Esophagus muscularis mucosa (tissue), 4 donors: ENCODE measurements around the gene SLC40A1. TPM values are rescaled to one million over a fixed set of nuclear protein-coding genes. Genes with fewer than 3 reads are reported as not detected.
A peak's percentile ranks its signal among the peaks of the same experiment; 100 is the strongest.

Experiments used
- DNase-seq: peaks from one replicate; pipeline ENCODE4 v3.0.0-alpha.2; 2017; ENCODE audit errors: extremely low spot score
- H3K27ac ChIP-seq, 4 donors: fragments of 200-600 bp; sonication (generic); replicated peaks in 1 of 4; 1 replicate in 3 of 4; 2 replicates in 1 of 4; pipeline ENCODE4 v1.5.1; 2016 to 2019; ENCODE audit warnings: mild to moderate bottlenecking in 1 of 4
- H3K27me3 ChIP-seq, 4 donors: fragments of 200-600 bp; sonication (generic); one replicate each; pipeline versions ENCODE4 v1.5.1 to v1.6.0; 2016 to 2019
- H3K36me3 ChIP-seq, 4 donors: fragments of 200-600 bp; sonication (generic); one replicate each; pipeline ENCODE4 v1.5.1; 2016 to 2019
- H3K4me1 ChIP-seq, 4 donors: fragments of 200-600 bp; sonication (generic); one replicate each; pipeline ENCODE4 v1.5.1; 2016 to 2019
- H3K4me3 ChIP-seq, 4 donors: fragments of 200-600 bp; sonication (generic); 1 replicate in 2 of 4; 2 replicates in 2 of 4; pipeline ENCODE4 v1.5.1; 2016 to 2019; ENCODE audit warnings: mild to moderate bottlenecking in 4 of 4, moderate library complexity in 1 of 4
- H3K9me3 ChIP-seq, 4 donors: fragments of 200-600 bp; sonication (generic); 1 replicate in 3 of 4; 2 replicates in 1 of 4; pipeline ENCODE4 v1.5.1; 2016 to 2019
- EP300 ChIP-seq: sonication (generic); formaldehyde crosslinking; IDR thresholded peaks from one replicate; pipeline ENCODE4 v1.6.1; 2017; ENCODE audit warnings: antibody characterized with exemption
- POLR2A ChIP-seq: fragments of 450-650 bp; IDR thresholded peaks from one replicate; pipeline ENCODE4 v1.6.1; 2017; ENCODE audit warnings: antibody characterized with exemption, moderate library complexity, mild to moderate bottlenecking, low read depth
- POLR2AphosphoS5 ChIP-seq, 2 donors: sonication (generic); formaldehyde crosslinking; IDR thresholded peaks; one replicate each; pipeline ENCODE4 v1.6.1; 2017; ENCODE audit warnings: antibody characterized with exemption in 2 of 2
- WGBS: methylation state at CpG from one replicate; pipeline ENCODE4 v1.1.5; 2018; 5-methylcytosine and 5-hydroxymethylcytosine counted together
- intact Hi-C: fragments of 100-400 bp; cut with DNase I; formaldehyde crosslinking; loops from one replicate; pipeline ENCODE4 v1.15.1; 2023
- total RNA-seq, 4 donors: library from RNA; depleted of rRNA; stranded (reverse); fragments of >200 nt; gene quantifications; one replicate each; pipeline versions ENCODE4 v1.1.0 to v1.2.1, GENCODE V29; 2016
- TF ChIP-seq, protein P1 (sequence below), 3 experiments: fragments of 200-600 bp in 2 of 3; fragments of 450-650 bp in 1 of 3; sonication (generic) in 2 of 3; IDR thresholded peaks; one replicate each; pipeline ENCODE4 v1.5.1; 2017 to 2019; ENCODE audit warnings: antibody characterized with exemption in 3 of 3, mild to moderate bottlenecking in 2 of 3, moderate library complexity in 1 of 3

Gene SLC40A1
- total RNA-seq, 4 donors from 2014 or later = 35.3 to 80.9 (median 40.8) TPM

DNA sequence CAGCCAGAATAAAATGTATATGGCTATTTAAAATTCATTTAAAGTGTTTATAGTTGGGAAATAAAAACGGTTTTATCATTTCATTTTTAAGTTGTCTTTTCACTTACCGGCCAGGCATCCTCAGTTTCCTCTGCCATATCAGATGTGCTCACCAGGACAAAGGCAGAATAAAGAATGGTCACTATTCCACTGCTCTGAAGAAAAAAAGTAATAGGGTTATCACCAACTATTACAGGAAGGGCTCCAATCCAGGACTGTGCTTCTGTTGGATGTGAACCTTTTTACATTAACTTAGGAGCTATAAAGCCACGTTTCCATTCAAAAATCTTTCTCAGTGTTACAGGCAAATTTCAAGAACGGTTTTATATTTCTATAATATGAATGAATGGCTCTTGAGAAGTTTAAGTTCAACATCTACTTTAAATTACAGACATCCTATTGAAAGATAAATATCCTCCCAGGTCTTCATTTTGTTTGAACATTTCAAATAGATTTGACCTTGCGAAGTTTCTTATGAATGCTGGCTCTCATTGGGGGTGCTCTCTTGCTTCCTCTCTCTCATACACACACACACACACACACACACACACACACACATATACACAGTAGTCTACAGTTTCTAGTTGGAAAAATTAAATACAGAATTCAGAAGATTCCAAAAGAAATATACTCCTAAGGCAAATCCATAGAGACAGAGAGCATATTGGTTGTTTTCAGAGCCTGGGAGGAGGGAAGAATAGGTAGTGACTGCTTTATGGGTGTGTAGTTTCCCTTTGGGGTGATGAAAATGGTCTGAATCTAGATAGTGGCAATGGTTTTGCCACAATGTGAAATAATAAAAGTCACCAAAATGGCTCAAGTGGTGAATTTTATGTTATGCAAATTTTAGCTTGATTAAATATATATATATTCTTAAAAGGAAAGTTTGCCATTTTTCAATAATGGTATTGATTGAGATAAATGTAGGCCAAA, 2.9 kb upstream of the SLC40A1 start:
- peaks cover 13 to 29% (median 25%) of the 10 kb centered on the region in 4 donors for H3K4me1 ChIP-seq
- no peaks in the 10 kb centered on the region for H3K9me3 ChIP-seq
- intact Hi-C loops = no loop called here
- WGBS = 87% methylated on average over 5 of the region's 5 CpGs
- H3K27ac ChIP-seq = no peak overlapping the region
- H3K36me3 ChIP-seq = no peaks in the 10 kb centered on the region
- H3K4me3 ChIP-seq = no peak overlapping the region
- TF ChIP-seq EP300 (no peak), POLR2A (no peak), POLR2AphosphoS5 (IDR thresholded peaks at IDR 0.05) (no peak)
- TF ChIP-seq, protein P1, sequence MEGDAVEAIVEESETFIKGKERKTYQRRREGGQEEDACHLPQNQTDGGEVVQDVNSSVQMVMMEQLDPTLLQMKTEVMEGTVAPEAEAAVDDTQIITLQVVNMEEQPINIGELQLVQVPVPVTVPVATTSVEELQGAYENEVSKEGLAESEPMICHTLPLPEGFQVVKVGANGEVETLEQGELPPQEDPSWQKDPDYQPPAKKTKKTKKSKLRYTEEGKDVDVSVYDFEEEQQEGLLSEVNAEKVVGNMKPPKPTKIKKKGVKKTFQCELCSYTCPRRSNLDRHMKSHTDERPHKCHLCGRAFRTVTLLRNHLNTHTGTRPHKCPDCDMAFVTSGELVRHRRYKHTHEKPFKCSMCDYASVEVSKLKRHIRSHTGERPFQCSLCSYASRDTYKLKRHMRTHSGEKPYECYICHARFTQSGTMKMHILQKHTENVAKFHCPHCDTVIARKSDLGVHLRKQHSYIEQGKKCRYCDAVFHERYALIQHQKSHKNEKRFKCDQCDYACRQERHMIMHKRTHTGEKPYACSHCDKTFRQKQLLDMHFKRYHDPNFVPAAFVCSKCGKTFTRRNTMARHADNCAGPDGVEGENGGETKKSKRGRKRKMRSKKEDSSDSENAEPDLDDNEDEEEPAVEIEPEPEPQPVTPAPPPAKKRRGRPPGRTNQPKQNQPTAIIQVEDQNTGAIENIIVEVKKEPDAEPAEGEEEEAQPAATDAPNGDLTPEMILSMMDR (IDR thresholded peaks at IDR 0.05) = no peak
- DNase-seq = no peak
- H3K27me3 ChIP-seq = no peaks in the 10 kb centered on the region

DNA sequence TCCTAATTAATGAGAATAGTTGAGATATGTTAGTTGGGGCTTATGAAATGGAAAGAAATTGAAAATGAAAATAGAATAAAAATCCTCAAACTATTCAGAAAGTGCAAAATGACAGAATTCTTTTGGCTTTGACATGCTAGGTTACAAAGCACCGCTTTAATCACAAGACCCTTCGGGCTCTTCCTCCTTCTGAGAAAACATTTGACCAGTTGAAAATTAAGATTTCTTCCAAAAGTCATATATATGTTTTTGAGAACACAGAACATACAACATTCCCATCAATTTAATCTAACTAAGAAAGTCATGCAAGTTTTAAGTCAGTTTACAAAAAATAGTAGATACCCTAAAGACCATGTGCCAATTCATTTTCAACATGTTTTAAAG, 2.2 kb upstream of the SLC40A1 start:
- WGBS = 82% methylated on average over 2 of the region's 2 CpGs
- DNase-seq = no peak
- no peak overlapping the region for H3K27ac ChIP-seq
- H3K36me3 ChIP-seq = peaks cover 0 to 6% (median 0%) of the 10 kb centered on the region in 4 donors
- peaks cover 19 to 36% (median 33%) of the 10 kb centered on the region in 4 donors for H3K4me1 ChIP-seq
- no peak for TF ChIP-seq EP300
- TF ChIP-seq POLR2A = no peak
- no peaks in the 10 kb centered on the region for H3K9me3 ChIP-seq
- intact Hi-C loops = no loop called here
- H3K4me3 ChIP-seq = no peak overlapping the region
- no peaks in the 10 kb centered on the region for H3K27me3 ChIP-seq

DNA sequence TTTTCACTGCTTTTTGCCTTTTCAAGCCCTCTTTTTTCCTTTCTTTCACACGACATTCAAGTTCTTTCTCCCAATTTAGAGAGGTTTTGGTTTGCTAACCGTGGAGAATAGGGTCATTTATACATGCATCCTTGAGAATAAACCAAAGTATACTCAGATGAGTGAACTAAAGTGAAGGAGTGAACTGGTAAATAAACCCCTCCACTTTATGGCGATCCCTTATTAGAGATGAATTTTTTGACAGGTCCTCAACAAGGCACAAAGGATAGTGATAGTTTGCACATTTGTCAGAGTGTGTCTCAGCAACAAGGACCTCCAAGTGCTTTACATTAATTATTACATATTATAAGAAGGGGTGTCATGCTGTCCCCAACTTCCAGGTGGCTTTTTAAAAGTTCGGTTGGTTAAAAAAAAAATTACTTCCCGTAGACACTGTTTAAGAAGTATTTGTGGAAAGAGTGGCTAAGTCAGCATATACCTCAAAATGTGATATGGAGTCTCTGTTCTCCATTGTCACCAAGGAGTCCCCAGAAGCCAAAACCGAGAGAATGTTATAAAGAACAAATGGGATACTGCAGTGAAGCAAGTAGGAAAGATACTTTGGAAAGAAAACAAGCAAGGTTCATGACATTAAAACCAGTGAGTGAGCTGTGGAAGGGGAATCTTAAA, 1.7 kb upstream of the SLC40A1 start:
- DNase-seq = no peak
- Histone ChIP-seq H3K9me3 (no peaks in the 10 kb centered on the region), H3K27ac (peak overlapping the region; percentile 87 to 95 (median 92)), H3K4me1 (peaks cover 24 to 41% (median 38%) of the 10 kb centered on the region in 4 donors), H3K27me3 (no peaks in the 10 kb centered on the region), H3K36me3 (peaks cover 0 to 7% (median 0%) of the 10 kb centered on the region in 4 donors), H3K4me3 (peak overlapping the region in 2 of 4 donors; percentile 83)
- WGBS = 79% methylated on average over 6 of the region's 6 CpGs
- intact Hi-C loops = no loop called here
- TF ChIP-seq EP300 (no peak), POLR2AphosphoS5 (IDR thresholded peaks at IDR 0.05) (no peak), POLR2A (no peak)
- TF ChIP-seq, protein P1 (IDR thresholded peaks at IDR 0.05) = no peak

DNA sequence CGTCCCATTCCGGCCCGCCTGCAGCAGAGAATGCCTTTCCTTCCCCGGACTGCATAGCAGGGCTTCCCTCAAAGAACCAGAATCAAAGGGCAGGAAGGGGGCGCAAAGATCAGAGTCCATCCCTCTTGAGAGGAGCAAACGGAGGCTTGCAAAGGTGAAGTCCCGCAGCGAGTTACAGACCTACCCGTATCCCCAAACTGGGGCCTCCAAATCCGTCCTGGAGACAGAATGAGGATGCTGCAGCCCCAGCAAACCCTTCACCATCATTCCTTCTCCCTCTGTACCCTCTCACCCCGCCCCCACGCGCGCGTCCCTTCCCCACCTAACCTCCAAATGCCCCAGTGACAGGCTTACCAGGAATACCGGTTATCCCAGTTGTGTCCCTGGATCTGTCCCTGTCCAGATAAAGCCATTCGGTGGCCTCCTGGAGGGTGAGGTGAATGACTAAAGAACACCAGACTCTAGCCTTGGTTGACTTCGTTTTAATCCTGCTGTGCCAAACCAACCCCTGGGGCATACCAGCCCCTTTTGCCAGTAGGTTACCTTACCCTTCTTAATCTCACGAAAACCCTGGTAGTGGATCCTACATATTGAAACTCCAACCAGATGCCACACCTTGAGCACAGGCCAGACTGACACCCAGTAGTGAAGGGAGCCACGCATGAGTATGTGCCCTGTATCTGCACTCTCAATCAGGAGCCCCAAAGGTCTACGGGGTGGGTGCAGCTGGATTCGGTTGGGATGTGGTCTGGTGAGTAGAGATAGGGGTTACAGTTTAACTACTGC, 961 bp upstream of the SLC40A1 start:
- TF ChIP-seq EP300 (no peak), POLR2AphosphoS5 (IDR thresholded peaks at IDR 0.05) (no peak), POLR2A (no peak)
- TF ChIP-seq, protein P1 (IDR thresholded peaks at IDR 0.05) = no peak
- Histone ChIP-seq H3K4me1 (peaks cover 30 to 48% (median 45%) of the 10 kb centered on the region in 4 donors), H3K36me3 (peaks cover 0 to 7% (median 0%) of the 10 kb centered on the region in 4 donors), H3K9me3 (no peaks in the 10 kb centered on the region), H3K27ac (peak overlapping the region; percentile 87 to 95 (median 92)), H3K4me3 (peak overlapping the region; percentile 70 to 83 (median 79)), H3K27me3 (no peaks in the 10 kb centered on the region)
- 32% methylated on average over 17 of the region's 22 CpGs for WGBS
- intact Hi-C loops = no loop called here
- DNase-seq = no peak
